Kidney capillary endothelial cell (primary cell): ENCODE results near the gene FLYWCH2.

Source experiments
- DNase-seq: peaks from one replicate; pipeline ENCODE4 v3.0.0-alpha.2; 2018; ENCODE audit warnings: low spot score

FLYWCH2 gene

GRCh38 chr16:2853531-2854073 is 29.4 kb upstream of the FLYWCH2 start:
- DNase-seq = no peak

- DNase-seq = no peak
These were observed 28.2 kb upstream of the FLYWCH2 start for GRCh38 chr16:2854700-2855309.

DNA sequence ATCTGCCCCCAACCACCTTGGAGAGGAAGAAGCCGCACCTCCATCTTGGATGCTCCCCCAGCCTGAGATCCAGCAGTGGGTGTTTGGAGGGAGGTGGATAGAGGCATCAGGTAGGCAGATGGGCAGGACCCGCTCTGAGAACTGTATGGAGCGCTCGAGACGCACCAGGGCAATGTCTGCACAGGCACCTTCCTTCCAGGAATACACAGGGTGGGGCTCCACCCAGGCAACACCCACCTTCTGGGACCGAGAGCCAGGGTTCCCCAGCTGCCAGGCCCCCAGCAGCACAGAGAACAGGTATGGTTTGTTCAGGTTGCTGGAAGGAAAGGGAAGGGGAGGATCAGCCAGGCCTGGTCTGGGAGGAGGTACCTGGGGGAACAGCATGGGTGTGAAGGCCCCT is 27.5 kb upstream of the FLYWCH2 start:
- no peak for DNase-seq

DNA sequence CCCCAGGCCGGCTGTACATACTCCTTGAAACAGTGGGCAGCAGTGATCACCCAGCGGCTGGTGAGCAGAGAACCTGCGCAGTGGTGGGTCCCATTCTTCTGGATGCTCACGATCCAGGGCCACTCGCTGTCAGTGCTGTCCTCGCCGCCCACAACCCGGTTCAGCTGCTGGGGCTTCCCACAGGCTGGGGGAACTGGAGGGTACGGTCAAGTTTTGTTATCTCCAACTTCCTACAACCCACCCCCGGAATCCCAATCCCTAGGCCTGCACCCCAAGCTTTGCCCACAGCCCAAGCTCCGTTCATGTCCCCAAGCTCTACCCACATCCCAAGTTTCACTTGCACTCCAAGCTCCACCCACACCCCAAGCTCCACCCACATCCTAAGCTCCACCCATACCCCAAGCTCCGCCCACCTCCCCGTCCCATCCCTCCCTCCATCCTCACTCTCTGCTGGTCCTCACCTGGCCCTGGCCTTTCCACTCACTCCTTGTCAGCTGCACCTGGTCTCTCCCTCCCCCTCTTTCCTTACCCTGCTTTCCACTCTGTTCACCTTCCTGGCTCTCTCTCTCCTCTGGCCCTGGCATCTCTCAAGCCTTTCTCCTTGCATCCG is 26.8 kb upstream of the FLYWCH2 start:
- DNase-seq = no peak

- DNase-seq = no peak
These were observed 26.1 kb upstream of the FLYWCH2 start for GRCh38 chr16:2856686-2857450.

DNA sequence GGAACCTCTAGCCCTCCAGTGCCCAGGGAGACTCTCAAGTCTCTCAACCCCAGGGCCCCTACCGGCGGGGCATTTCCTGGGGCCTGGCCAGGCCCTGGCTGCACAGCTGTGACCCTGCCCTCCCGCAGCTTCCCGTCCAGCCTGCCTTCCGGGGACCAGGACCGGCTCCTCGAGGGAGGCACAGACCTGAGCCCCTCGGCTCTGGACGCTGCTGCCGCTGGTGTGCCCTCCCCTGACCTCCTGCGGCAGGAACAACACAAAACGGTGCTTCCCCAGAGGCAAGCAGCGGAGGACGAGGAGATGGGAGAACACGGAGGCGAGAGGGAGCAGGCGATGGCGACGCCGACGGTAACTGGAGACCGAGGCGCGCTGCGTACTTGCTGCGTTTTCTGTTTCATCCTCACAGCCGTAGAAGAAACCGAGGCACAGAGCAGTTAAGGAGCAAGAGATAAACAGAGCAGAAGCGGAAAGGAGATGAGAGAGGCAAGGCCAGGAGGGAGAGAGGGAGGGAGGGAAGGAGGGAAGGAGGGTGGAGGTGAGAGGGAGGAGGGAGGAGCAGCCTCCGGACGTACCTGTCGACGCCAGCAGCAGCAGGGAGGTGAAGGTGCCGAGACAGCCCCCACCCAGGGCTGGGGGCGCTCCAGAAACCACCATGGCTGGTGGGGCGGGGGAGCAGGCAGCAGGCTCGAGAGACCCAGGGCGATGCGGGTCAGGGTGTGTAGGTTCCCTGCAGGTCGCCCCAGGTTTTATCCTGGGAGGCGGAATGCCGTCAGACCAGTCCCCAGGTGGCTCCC is 25.4 kb upstream of the FLYWCH2 start, which contains the start of gene PRSS22:
Gene PRSS22, minus strand, starts transcription at position 720 of the 794 bp plus-strand sequence. Its CDS starts 66 bp downstream, at position 654.
- DNase-seq = no peak

DNA sequence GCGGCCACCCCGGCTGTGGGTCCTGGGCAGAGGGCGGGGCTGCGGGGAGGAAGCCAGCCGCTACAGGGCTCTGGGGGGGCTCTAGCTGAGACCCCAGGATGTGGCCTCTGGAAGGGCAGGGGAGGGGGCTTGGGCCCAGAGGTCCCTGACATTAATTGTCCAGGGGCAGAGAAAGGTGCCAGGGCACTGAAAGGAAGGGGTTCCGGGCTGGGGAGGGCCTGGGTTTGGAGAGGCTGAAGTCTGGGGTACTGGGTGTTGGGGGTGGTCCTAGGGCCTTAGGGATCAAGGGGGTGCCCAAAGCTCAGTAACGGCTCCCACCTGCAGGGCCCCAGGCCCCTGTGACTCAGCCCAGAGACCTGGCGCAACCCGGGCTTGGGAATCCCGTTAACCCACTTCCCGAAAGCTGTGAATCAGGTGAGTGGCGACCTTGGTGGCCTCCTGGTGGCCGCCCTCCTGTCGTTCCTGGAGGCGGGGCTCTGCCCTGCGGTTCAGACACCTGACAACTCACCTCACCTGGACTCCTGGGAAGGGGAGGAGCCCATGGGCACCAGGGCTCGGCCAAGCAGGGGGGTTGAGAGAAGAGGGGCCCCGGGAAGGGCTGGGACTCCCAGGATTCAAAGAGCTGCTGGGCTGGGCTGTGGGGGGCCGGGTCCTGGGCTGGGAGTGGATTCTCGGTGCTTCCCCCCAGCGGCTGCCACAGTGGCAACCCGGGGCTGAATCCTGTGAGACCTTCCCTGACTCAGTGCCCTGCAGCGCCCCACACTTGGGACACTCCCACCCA is 24.6 kb upstream of the FLYWCH2 start:
- DNase-seq = no peak

GRCh38 chr16:2859686-2860265 is 23.2 kb upstream of the FLYWCH2 start:
- DNase-seq = no peak

GRCh38 chr16:2860826-2861567 is 22.0 kb upstream of the FLYWCH2 start:
- no peak for DNase-seq

GRCh38 chr16:2865651-2866050 is 17.4 kb upstream of the FLYWCH2 start:
- no peak for DNase-seq

DNA sequence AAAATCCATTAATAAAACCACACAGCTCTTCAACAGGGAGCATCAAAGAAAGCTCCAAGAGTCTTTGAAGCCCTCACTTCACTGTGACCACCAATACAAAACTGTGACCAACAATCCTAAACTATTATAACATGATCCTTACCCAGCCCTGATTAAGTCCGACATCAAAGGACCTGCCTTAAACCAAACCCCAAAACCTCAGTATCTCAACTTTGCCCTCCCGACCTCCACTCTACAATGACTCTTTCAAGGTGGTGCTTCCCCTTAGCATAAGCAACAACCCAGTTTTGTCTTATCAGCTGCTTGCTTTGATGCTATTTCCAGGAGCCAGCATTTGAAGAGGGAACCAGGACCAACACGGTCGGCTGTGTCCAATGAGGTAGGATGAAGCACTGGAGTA is 16.6 kb upstream of the FLYWCH2 start:
- DNase-seq = no peak

- no peak for DNase-seq
These were observed 15.4 kb upstream of the FLYWCH2 start for GRCh38 chr16:2867661-2867986.

GRCh38 chr16:2867987-2868789 is 14.8 kb upstream of the FLYWCH2 start:
- peak; percentile 93 for DNase-seq

GRCh38 chr16:2871926-2872325 is 11.1 kb upstream of the FLYWCH2 start:
- no peak for DNase-seq

- DNase-seq = no peak
These were observed 8.7 kb upstream of the FLYWCH2 start for GRCh38 chr16:2874032-2874911.

- DNase-seq = peak; percentile 76
These were observed 8.1 kb upstream of the FLYWCH2 start for GRCh38 chr16:2874912-2875362.

GRCh38 chr16:2879854-2880508 is 3.0 kb upstream of the FLYWCH2 start:
- no peak for DNase-seq
